HCT116 (cell line): ENCODE results near the gene EPN1. TPM values are rescaled to one million over a fixed set of nuclear protein-coding genes. Genes with fewer than 3 reads are reported as not detected.

ENCODE experiments used
- ATAC-seq: fragments of 200-7000 bp; cut with Tn5 transposase; 2 replicates; pipeline ENCODE4 v1.9.1; 2020; ENCODE audit warnings: mild to moderate bottlenecking, moderate library complexity
- BruUV-seq: library from RNA; stranded (reverse); fragments of 400-500 nt; replicated peaks from 2 replicates; lab custom pipeline; 2021; lab: Mats Ljungman, UMichigan
- CTCF ChIA-PET: fragments of 300-600 bp; sonication (Branson Sonifier 250); formaldehyde crosslinking; loops from one replicate; lab custom pipeline; 2021; ENCODE audit warnings: antibody characterized with exemption; lab: Charles Lee
- POLR2A ChIA-PET: fragments of 300-600, 350-600 bp; sonication (Branson Sonifier 250); formaldehyde crosslinking; loops from one replicate; lab custom pipeline; 2021; ENCODE audit warnings: antibody characterized with exemption; lab: Charles Lee
- RAD21 ChIA-PET, 2 experiments: fragments of 300-600 bp; sonication (Branson Sonifier 250); formaldehyde crosslinking; loops; one replicate each; lab custom pipeline; 2023; ENCODE audit warnings: low total read pairs in 2 of 2; ENCODE audit not compliant: uncharacterized antibody in 2 of 2, unreplicated experiment in 2 of 2, low non-redundant PET in 1 of 2; lab: Charles Lee
- DNase-seq: peaks from one replicate; pipeline ENCODE4 v3.0.0-alpha.2; 2010; ENCODE audit warnings: low read depth, low spot score
- H2AFZ ChIP-seq: fragments of 200-600 bp; shearing (Covaris generic), sonication (generic); 2 replicates; pipeline ENCODE4 v1.6.1; 2017; ENCODE audit warnings: low read depth, mixed run types, mixed read lengths, antibody characterized with exemption, low read length; ENCODE audit not compliant: poor library complexity, severe bottlenecking
- H3K27ac ChIP-seq: 2 replicates; pipeline ENCODE4 v1.5.1; 2012; ENCODE audit warnings: low read depth, low read length
- H3K27me3 ChIP-seq: fragments of 200-600 bp; sonication (generic); 2 replicates; pipeline ENCODE4 v1.6.1; 2016; ENCODE audit warnings: mixed run types, low read length, mixed read lengths; ENCODE audit not compliant: insufficient read depth
- H3K36me3 ChIP-seq, 2 experiments: fragments of 200-500 bp in 1 of 2; fragments of 200-600 bp in 1 of 2; sonication (Bioruptor generic) in 1 of 2; sonication (generic) in 1 of 2; 2 replicates each; pipeline versions ENCODE4 v1.5.1 to v1.6.1; 2014 to 2016; ENCODE audit warnings: low read length in 2 of 2, inconsistent platforms in 1 of 2, mixed read lengths in 1 of 2, mixed run types in 1 of 2; ENCODE audit not compliant: insufficient read depth in 2 of 2, control insufficient read depth in 1 of 2
- H3K4me1 ChIP-seq, 2 experiments: fragments of 200-600 bp in 1 of 2; sonication (generic) in 1 of 2; 2 replicates each; pipeline versions ENCODE4 v1.5.1 to v1.6.1; 2012 to 2017; ENCODE audit warnings: low read length in 2 of 2, inconsistent platforms in 1 of 2, mild to moderate bottlenecking in 1 of 2, mixed read lengths in 1 of 2, mixed run types in 1 of 2, moderate library complexity in 1 of 2; ENCODE audit not compliant: insufficient read depth in 2 of 2, control insufficient read depth in 1 of 2
- H3K4me2 ChIP-seq: fragments of 200-600 bp; sonication (generic); 2 replicates; pipeline ENCODE4 v1.6.1; 2017; ENCODE audit warnings: mixed run types, low read length, mixed read lengths
- H3K4me3 ChIP-seq, 2 experiments: fragments of 200-600 bp in 1 of 2; sonication (generic) in 1 of 2; replicated peaks in 1 of 2; 2 replicates each; pipeline ENCODE4 v1.5.1; 2011 to 2016; ENCODE audit warnings: low read length in 2 of 2, control low read depth in 1 of 2, low read depth in 1 of 2, mild to moderate bottlenecking in 1 of 2, mixed read lengths in 1 of 2, mixed run types in 1 of 2
- H3K79me2 ChIP-seq: fragments of 200-600 bp; sonication (generic); 2 replicates; pipeline ENCODE4 v1.6.1; 2017; ENCODE audit warnings: mild to moderate bottlenecking, mixed run types, low read length, moderate library complexity, mixed read lengths; ENCODE audit not compliant: insufficient read depth
- H3K9ac ChIP-seq: fragments of 200-600 bp; sonication (generic); 2 replicates; pipeline ENCODE4 v1.6.1; 2016; ENCODE audit warnings: low read length, mixed read lengths
- H3K9me2 ChIP-seq: fragments of 200-600 bp; sonication (generic), shearing (Covaris generic); 2 replicates; pipeline ENCODE4 v1.6.1; 2017; ENCODE audit warnings: mixed run types, mild to moderate bottlenecking, moderate library complexity; ENCODE audit not compliant: insufficient read depth
- H3K9me3 ChIP-seq, 2 experiments: fragments of 200-500 bp in 1 of 2; fragments of 200-600 bp in 1 of 2; sonication (Bioruptor generic) in 1 of 2; sonication (generic) in 1 of 2; 2 replicates each; pipeline ENCODE4 v1.6.1; 2014 to 2017; ENCODE audit warnings: low read length in 2 of 2, mixed read lengths in 2 of 2, inconsistent platforms in 1 of 2, low read depth in 1 of 2, mild to moderate bottlenecking in 1 of 2, mixed run types in 1 of 2, moderate library complexity in 1 of 2; ENCODE audit not compliant: control insufficient read depth in 1 of 2, insufficient read depth in 1 of 2
- H4K20me1 ChIP-seq: fragments of 200-600 bp; sonication (generic), shearing (Covaris generic); 2 replicates; pipeline ENCODE4 v1.6.1; 2017; ENCODE audit warnings: mixed run types, mild to moderate bottlenecking, moderate library complexity; ENCODE audit not compliant: insufficient read depth
- ATF3 ChIP-seq: IDR thresholded peaks from 2 replicates; pipeline ENCODE4 v1.6.1; 2012
- SP1 ChIP-seq: IDR thresholded peaks from 2 replicates; pipeline ENCODE4 v1.6.1; 2012; ENCODE audit warnings: low read depth
- TCF7L2 ChIP-seq: IDR thresholded peaks from 2 replicates; pipeline ENCODE4 v1.7.0; 2011; ENCODE audit warnings: borderline replicate concordance, inconsistent platforms; ENCODE audit not compliant: insufficient read depth, insufficient read length; ENCODE audit errors: extremely low read depth
- YY1 ChIP-seq: IDR thresholded peaks from 2 replicates; pipeline ENCODE4 v1.6.1; 2011; ENCODE audit warnings: low read length, low read depth, moderate library complexity, mild to moderate bottlenecking; ENCODE audit not compliant: insufficient replicate concordance; ENCODE audit errors: extremely low read depth
- ZBTB33 ChIP-seq: IDR thresholded peaks from 2 replicates; pipeline ENCODE4 v1.6.1; 2011; ENCODE audit warnings: mild to moderate bottlenecking, low read length, moderate library complexity; ENCODE audit not compliant: insufficient replicate concordance; ENCODE audit errors: extremely low read depth
- ZFX ChIP-seq: fragments of 450-650 bp; IDR thresholded peaks from 2 replicates; pipeline ENCODE4 v1.6.1; 2017
- ZNF274 ChIP-seq: fragments of 200-500 bp; sonication (Bioruptor generic); IDR thresholded peaks from 2 replicates; pipeline ENCODE4 v1.6.1; 2014; ENCODE audit warnings: mild to moderate bottlenecking, low read depth, low read length, inconsistent platforms
- intact Hi-C: fragments of 100-400 bp; cut with micrococcal nuclease; formaldehyde crosslinking; loops from 2 replicates; pipeline ENCODE4 v1.10.0; 2022
- total RNA-seq: library from RNA; stranded (reverse); gene quantifications from one replicate; pipeline ENCODE4 v1.2.1, GENCODE V29; 2021; ENCODE audit not compliant: unreplicated experiment

The EPN1 gene
- total RNA-seq, 1 experiment from 2014 or later, result 122 TPM

DNA sequence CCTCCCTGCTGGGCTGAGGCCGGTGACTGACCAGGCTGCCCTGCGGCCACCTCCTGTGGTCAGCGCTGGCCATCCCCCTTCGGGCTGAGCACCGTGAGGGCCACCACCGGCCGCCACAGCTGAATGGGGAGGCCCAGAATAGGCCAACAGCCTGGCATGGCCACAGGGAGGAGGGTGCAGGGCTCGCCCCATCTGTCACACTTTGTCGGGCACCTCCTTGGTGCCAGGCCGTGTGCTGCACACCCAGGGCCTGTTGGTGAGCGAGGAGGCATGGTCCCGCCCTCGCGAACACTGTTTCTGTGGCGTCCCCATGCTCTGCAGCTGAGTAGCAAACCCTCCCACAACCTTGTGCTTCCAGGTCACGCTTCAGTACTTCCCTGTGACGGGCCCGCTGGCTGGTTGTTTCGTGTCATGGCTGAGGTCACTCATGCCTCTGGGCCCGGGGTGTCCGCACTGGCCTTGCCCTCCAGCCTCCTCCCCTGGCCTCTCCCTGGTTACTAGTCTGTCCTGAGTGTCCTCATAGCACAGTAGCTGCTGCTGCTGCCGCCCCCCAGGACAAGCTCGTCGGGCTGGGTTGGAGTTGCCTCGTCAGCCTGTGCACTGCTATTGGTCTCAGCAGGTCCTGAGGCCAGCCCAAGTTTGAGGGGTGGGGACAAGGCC is 15.2 kb downstream of the EPN1 start:
- no peak for DNase-seq
- POLR2A ChIA-PET, result no interaction called here
- Histone ChIP-seq H3K27ac (no peak overlapping the region), H2AFZ (no peak overlapping the region), H3K9ac (no peak overlapping the region), H3K9me2 (no peaks in the 10 kb centered on the region), H3K27me3 (no peaks in the 10 kb centered on the region), H4K20me1 (no peaks in the 10 kb centered on the region), H3K4me3 (no peak overlapping the region), H3K9me3 (no peaks in the 10 kb centered on the region), H3K79me2 (peaks cover 24% of the 10 kb centered on the region), H3K4me1 (no peaks in the 10 kb centered on the region), H3K4me2 (no peak overlapping the region), H3K36me3 (peaks cover 20 to 22% of the 10 kb centered on the region in 2 experiments; a peak in 3 of 4 replicates)
- BruUV-seq, result no TSS peak
- intact Hi-C loops, result no loop called here
- RAD21 ChIA-PET, result no interaction called here
- TF ChIP-seq ZFX (no peak), ZBTB33 (no peak), ZNF274 (no peak), SP1 (no peak), YY1 (no peak), ATF3 (no peak), TCF7L2 (no peak)
- no peak for ATAC-seq
- CTCF ChIA-PET, result no interaction called here
